Stimulated activated CD4-positive, alpha-beta T cell treated with anti-CD3 and anti-CD28 coated beads, Interleukin-2, amount 100 ng/mL, for 24 hours (primary cell): ENCODE results near the gene ZNF367.
"Not testable (repeated sequence)": the region's sequence is repeated elsewhere in the genome, so short reads cannot be mapped to it uniquely, and the experiment has no call there.

Experiments
- DNase-seq, 2 donors: peaks; one replicate each; pipeline ENCODE4 v3.0.0-alpha.2; 2020

Gene ZNF367

GRCh38 chr9:96398582-96399324 lies 19.4 kb downstream of the ZNF367 start:
- no peak for DNase-seq

GRCh38 chr9:96395964-96396363 lies 22.2 kb downstream of the ZNF367 start:
- no peak for DNase-seq

- DNase-seq, result no peak
Observed at GRCh38 chr9:96394832-96395496, 23.2 kb downstream of the ZNF367 start.

- no peak for DNase-seq
Observed at GRCh38 chr9:96392263-96392662, 25.9 kb downstream of the ZNF367 start.

- DNase-seq, result no peak
Observed at GRCh38 chr9:96391021-96391765, 27.0 kb downstream of the ZNF367 start.

GRCh38 chr9:96388144-96388543 lies 30.0 kb downstream of the ZNF367 start:
- DNase-seq, result no peak

GRCh38 chr9:96386157-96386556 lies 32.0 kb downstream of the ZNF367 start:
- no peak for DNase-seq

- peak; percentile 22 to 28 for DNase-seq
Observed at GRCh38 chr9:96383165-96383942, 34.8 kb downstream of the ZNF367 start, which contains the start of gene SLC35D2. TSS of gene SLC35D2 (minus strand) at chr9:96383711. CDS start at chr9:96383634, 77 bp downstream.

- no peak for DNase-seq
Observed at GRCh38 chr9:96382839-96383164, 35.4 kb downstream of the ZNF367 start.

- DNase-seq, result no peak
Observed at GRCh38 chr9:96382175-96382574, 36.0 kb downstream of the ZNF367 start.

GRCh38 chr9:96381696-96382095 lies 36.5 kb downstream of the ZNF367 start:
- no peak for DNase-seq

GRCh38 chr9:96381125-96381524 lies 37.0 kb downstream of the ZNF367 start:
- DNase-seq, result no peak

GRCh38 chr9:96379461-96379860 lies 38.7 kb downstream of the ZNF367 start:
- DNase-seq, result no peak

GRCh38 chr9:96378187-96378586 lies 40.0 kb downstream of the ZNF367 start:
- no peak for DNase-seq

- DNase-seq, result no peak
Observed at GRCh38 chr9:96376891-96377874, 41.0 kb downstream of the ZNF367 start.

- not testable (repeated sequence) for DNase-seq
Observed at GRCh38 chr9:96375507-96375906, 42.7 kb downstream of the ZNF367 start.

GRCh38 chr9:96367943-96368342 lies 50.2 kb downstream of the ZNF367 start:
- DNase-seq, result no peak

GRCh38 chr9:96363175-96363967 lies 54.8 kb downstream of the ZNF367 start:
- DNase-seq, result no peak

- not testable (repeated sequence) for DNase-seq
Observed at GRCh38 chr9:96362119-96362518, 56.1 kb downstream of the ZNF367 start.

GRCh38 chr9:96361668-96362067 lies 56.5 kb downstream of the ZNF367 start:
- DNase-seq, result no peak

GRCh38 chr9:96360976-96361375 lies 57.2 kb downstream of the ZNF367 start:
- no peak for DNase-seq
